Ishikawa (cell line): ENCODE results near the gene SLC30A10.

Experiments
- CEBPB ChIP-seq: IDR thresholded peaks from 2 replicates; pipeline ENCODE4 v1.6.1; 2012
- CREB1 ChIP-seq: IDR thresholded peaks from 2 replicates; pipeline ENCODE4 v1.6.1; 2012; ENCODE audit warnings: low read depth
- EP300 ChIP-seq: IDR thresholded peaks from 2 replicates; pipeline ENCODE4 v1.6.1; 2012; ENCODE audit warnings: borderline replicate concordance
- FOXM1 ChIP-seq: IDR thresholded peaks from 2 replicates; pipeline ENCODE4 v1.6.1; 2012; ENCODE audit warnings: low read depth, borderline replicate concordance
- MAX ChIP-seq: IDR thresholded peaks from 2 replicates; pipeline ENCODE4 v1.6.1; 2012
- RAD21 ChIP-seq: IDR thresholded peaks from 2 replicates; pipeline ENCODE4 v1.6.1; 2012; ENCODE audit warnings: low read depth
- TAF1 ChIP-seq: IDR thresholded peaks from 2 replicates; pipeline ENCODE4 v1.6.1; 2012; ENCODE audit warnings: low read depth, mild to moderate bottlenecking
- TCF12 ChIP-seq: IDR thresholded peaks from 2 replicates; pipeline ENCODE4 v1.6.1; 2012; ENCODE audit warnings: low read depth
- YY1 ChIP-seq: IDR thresholded peaks from 2 replicates; pipeline ENCODE4 v1.6.1; 2012; ENCODE audit warnings: low read depth
- ZBTB7A ChIP-seq: IDR thresholded peaks from 2 replicates; pipeline ENCODE4 v1.6.1; 2012; ENCODE audit warnings: low read depth

DNA sequence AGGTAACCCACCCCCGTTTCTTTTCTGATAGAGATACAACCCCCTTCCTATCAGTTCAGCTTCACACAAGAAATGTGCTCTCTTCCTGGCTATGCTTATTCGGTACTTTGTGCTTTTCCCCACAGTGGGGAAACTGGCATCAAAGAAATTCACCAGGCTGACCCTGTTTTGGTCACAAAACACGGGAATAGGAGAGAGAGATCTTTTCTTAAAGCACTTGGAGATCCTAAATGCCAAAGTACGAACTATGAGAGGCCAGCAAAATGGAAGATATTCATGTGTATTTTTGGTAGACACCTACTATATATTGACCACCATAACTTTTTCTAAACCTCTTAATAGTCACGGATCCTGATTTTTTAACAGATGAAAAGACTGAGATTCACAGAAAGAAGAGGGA, 30.0 kb downstream of the SLC30A10 start:
- TF ChIP-seq EP300, result no peak
- TF ChIP-seq CEBPB, result no peak
- TF ChIP-seq MAX, result no peak
- no peak for TF ChIP-seq FOXM1
- no peak for TF ChIP-seq TAF1
- no peak for TF ChIP-seq RAD21
- no peak for TF ChIP-seq ZBTB7A
- no peak for TF ChIP-seq TCF12
- TF ChIP-seq CREB1, result no peak
- no peak for TF ChIP-seq YY1
